ENCODE results near the gene AKAP8L.

DNA sequence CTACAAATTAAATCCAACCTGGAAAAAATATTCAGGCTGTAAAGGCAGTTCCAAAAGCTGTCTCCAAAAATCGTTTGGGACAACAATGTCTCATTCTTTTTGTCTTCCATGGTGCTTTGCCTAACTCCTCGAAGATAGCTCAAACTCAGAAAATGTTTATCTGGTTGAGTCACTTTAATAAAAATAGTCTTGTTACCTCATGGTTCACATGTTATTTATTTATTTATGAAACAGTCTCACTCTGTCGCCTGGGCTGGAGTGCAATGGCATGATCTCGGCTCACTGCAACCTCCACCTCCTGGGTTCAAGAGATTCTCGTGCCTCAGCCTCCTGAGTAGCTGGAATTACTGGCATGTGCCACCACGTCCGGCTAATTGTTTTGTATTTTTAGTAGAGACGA is 81.6 kb downstream of the AKAP8L start:
- TF ChIP-seq, protein P1, sequence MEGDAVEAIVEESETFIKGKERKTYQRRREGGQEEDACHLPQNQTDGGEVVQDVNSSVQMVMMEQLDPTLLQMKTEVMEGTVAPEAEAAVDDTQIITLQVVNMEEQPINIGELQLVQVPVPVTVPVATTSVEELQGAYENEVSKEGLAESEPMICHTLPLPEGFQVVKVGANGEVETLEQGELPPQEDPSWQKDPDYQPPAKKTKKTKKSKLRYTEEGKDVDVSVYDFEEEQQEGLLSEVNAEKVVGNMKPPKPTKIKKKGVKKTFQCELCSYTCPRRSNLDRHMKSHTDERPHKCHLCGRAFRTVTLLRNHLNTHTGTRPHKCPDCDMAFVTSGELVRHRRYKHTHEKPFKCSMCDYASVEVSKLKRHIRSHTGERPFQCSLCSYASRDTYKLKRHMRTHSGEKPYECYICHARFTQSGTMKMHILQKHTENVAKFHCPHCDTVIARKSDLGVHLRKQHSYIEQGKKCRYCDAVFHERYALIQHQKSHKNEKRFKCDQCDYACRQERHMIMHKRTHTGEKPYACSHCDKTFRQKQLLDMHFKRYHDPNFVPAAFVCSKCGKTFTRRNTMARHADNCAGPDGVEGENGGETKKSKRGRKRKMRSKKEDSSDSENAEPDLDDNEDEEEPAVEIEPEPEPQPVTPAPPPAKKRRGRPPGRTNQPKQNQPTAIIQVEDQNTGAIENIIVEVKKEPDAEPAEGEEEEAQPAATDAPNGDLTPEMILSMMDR (conservative IDR thresholded peaks at IDR 0.05; ENCODE audit: low read length), result no peak
- no peak for TF ChIP-seq EZH2phosphoT487 (IDR thresholded peaks at IDR 0.05; ENCODE audit: borderline replicate concordance)

Measured in Loucy (cell line).